HG02678 (cell line): ENCODE results near the gene PCK2.

ENCODE experiments used
- ATAC-seq: cut with Tn5 transposase; IDR thresholded peaks from one replicate; pipeline ENCODE4 v1.9.1; 2021; ENCODE audit warnings: mild to moderate bottlenecking, moderate library complexity; ENCODE audit not compliant: unreplicated experiment

PCK2 gene

DNA sequence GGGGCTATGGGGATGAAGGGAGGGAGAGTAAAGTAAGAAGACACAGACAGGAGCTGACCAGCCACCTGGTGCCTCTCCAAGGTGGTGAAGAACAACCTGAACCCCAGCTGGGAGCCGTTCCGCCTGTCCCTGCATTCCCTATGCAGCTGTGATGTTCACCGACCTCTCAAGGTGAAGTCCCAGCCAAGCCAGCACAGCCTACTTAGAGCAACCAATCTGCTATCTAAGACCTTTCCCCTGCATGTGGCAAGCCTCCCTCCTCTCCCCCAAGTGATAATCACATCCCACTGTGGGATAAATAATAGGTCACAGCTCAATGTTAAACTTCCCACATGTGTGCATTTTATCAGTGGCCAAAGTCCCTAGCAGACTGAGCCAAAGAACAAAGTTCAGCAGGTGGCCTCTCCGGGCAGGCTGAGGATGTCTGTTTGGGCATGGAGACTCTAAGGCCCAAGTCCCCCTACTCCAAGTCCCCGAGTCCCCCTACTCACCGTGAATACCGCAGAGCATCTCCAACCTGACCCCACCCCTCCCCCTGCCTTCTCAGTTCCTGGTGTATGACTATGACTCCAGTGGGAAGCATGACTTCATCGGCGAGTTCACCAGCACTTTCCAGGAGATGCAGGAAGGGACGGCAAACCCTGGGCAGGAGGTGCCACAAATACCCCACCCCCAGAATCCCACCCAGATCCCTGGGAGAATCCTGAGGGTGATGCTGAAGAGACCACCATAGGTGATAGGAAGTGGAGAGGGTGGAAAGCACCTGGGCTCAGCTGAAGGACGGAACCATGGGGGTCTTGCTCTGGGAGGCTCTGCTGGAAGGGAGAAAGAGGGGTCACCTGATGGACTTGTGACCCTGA, 19.3 kb upstream of the PCK2 start:
- ATAC-seq = no peak

- peak; percentile 62 for ATAC-seq
Measured at GRCh38 chr14:24075485-24076301, 18.4 kb upstream of the PCK2 start.

GRCh38 chr14:24076302-24076601, 17.9 kb upstream of the PCK2 start:
- no peak for ATAC-seq

DNA sequence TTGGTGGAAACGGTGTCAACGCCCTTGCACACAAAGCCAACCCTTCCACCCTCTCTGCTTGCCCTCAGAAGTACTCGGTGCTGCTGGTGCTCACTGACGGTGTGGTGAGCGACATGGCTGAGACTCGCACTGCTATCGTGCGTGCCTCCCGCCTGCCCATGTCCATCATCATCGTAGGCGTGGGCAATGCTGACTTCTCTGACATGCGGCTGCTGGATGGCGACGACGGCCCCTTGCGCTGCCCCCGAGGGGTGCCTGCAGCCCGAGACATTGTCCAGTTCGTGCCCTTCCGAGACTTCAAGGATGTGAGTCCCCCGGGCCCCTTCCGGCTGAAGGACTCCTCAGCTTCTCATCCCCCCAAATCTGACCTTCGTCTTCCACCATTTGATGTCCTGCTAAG, 17.0 kb upstream of the PCK2 start:
- ATAC-seq = no peak

DNA sequence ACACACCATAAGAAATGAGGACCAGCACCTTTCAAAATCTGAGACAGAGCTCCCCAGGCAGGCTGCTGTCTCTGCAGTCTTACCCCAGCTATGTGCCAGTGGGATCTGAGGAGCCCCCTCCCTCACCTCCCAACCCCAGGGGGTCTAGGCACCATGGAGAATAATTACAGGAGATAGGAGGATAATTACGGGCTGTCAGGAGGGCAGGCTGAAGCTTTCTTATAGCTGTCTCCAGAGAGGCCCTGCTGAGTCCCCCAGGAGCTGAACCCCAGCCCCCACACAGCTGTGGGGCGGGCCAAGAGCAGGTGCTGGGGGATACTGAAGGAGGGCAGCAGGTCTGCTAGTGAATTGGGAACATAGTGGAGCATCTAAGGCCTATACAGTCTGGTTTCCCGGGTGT, 16.0 kb upstream of the PCK2 start:
- ATAC-seq = no peak

- ATAC-seq = no peak
Measured at GRCh38 chr14:24079491-24080141, 14.5 kb upstream of the PCK2 start.

DNA sequence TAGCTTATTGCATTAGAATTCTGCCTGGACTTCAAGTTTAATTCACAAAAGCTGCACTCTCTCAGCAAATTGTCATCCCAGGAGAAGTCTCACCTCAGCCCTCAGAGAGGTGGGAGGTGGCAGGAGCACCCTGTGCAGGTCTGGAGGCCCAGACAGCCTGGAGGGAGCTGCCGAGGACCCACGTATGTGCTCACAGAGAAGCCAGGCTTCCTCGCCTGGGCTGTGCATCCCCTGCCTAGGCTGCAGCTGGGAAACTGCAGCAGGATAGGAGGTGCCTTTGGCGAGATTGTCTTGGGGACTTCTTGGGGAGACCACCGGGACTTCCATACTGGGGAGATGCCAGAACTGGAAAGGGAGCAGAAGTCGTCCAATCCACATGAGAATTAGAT, 14.0 kb upstream of the PCK2 start:
- no peak for ATAC-seq

- peak; percentile 86 for ATAC-seq
Measured at GRCh38 chr14:24080888-24081738, 13.0 kb upstream of the PCK2 start.

DNA sequence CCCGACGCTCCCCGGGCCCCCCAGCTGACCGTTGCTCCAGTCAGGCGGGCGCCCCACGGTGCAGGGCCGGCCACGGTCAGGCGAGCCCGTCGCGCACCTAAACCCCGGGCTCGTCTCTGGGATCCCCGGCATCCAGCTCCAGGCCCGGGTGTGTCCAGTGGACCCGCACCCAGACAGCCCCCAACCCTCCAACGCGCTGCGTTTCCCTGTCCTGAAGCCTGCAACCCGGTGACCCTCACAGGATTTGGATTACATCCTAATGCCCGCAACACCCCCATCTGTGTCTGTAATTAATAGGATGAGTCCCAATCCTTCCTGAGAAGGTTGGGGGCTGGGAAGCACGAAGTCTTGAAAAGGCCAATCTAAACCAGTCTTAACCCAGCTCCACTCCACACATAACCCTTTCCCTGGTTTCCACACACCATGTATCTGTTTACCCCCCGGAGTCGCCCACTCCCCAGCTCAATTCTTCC, 12.3 kb upstream of the PCK2 start:
- no peak for ATAC-seq

GRCh38 chr14:24082411-24083080, 11.6 kb upstream of the PCK2 start:
- ATAC-seq = no peak

- ATAC-seq = no peak
Measured at GRCh38 chr14:24083462-24083861, 10.6 kb upstream of the PCK2 start.

- ATAC-seq = no peak
Measured at GRCh38 chr14:24084440-24084839, 9.7 kb upstream of the PCK2 start.

- no peak for ATAC-seq
Measured at GRCh38 chr14:24085215-24085614, 8.9 kb upstream of the PCK2 start.

GRCh38 chr14:24086193-24086955, 7.7 kb upstream of the PCK2 start:
- ATAC-seq = no peak

DNA sequence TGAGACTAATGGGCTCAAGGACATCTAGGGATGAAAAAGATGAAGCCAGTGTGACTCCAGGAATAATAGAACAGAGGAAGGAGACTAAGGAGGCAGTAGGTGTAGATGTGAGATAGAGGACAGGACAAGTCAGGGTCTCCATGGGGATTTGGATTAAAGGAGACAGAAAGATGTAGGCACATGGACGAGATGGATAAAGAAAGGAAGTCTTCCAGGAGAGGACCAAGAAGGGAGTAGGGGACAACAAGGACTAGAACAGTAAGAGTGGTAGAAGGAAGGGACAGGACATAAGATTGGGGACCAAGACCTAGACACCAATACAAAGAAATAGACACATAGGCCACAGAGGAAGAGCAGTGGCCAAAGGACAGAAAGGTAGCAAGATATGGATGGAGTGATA, 7.1 kb upstream of the PCK2 start:
- ATAC-seq = no peak

DNA sequence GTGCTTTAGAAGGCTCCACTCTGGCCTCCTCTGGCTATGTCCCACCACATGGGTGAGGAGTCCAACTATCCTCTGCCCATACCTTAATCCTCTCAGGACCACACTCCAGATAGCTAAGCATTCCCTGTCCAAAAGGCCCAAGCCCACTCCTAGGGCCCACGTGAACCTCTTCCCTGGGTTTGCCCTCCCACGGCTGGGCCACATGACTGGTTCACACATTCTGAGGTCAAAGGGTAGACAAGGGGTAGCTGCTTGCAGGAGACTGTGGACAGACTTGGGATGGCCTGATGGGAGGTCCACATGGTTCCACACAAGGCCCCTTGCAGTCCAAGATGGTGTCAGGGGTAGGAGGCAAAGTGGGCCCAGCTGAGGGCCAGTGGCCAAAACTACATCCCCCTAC, 6.0 kb upstream of the PCK2 start:
- ATAC-seq = no peak

GRCh38 chr14:24089890-24090289, 4.2 kb upstream of the PCK2 start:
- ATAC-seq = no peak

DNA sequence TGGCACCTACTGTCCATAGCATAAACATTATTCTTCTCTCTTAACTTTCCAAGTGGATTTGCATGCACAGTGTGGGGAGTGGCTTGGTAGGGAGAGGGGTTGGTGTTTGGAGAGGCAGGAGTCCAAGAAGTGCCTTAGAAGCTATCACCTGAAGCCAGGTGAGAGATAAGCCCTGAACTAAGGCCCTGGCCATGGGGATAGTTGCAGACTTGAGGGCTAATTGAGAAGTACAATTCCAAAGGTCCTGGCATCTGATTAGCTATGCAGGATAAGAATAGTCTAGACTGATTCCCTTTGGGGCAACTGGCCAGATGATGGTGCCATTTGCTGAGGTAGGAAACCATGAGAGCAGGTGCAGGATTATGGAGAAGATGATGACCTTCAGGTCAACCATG, 2.0 kb upstream of the PCK2 start:
- no peak for ATAC-seq

GRCh38 chr14:24092505-24093206, 1.5 kb upstream of the PCK2 start:
- no peak for ATAC-seq
